Smooth muscle cell (in vitro differentiated cells): ENCODE data around the gene DTNB. TPM values are rescaled to one million over a fixed set of nuclear protein-coding genes. Genes with fewer than 3 reads are reported as not detected.

Source experiments
- DNase-seq: peaks from one replicate; lab custom pipeline; 2025; ENCODE audit not compliant: unreplicated experiment; lab: John Stamatoyannopoulos, UW
- H2AFZ ChIP-seq: fragments of 200-600 bp; sonication (generic); 2 replicates; pipeline ENCODE4 v1.6.0; 2016; ENCODE audit warnings: antibody characterized with exemption, low read depth, mild to moderate bottlenecking
- H3F3A ChIP-seq: fragments of 200-600 bp; sonication (generic); 2 replicates; pipeline ENCODE4 v1.6.0; 2017; ENCODE audit warnings: antibody characterized with exemption, low read depth
- H3K27ac ChIP-seq: fragments of 200-600 bp; sonication (generic); 2 replicates; pipeline ENCODE4 v1.5.1; 2016; ENCODE audit warnings: low read depth, mild to moderate bottlenecking
- H3K27me3 ChIP-seq: fragments of 200-600 bp; sonication (generic); 2 replicates; pipeline ENCODE4 v1.6.1; 2016; ENCODE audit warnings: low read depth, mild to moderate bottlenecking
- H3K36me3 ChIP-seq: fragments of 200-600 bp; sonication (generic); 2 replicates; pipeline ENCODE4 v1.5.1; 2016; ENCODE audit warnings: low read depth
- H3K4me1 ChIP-seq: fragments of 200-600 bp; sonication (generic); 2 replicates; pipeline ENCODE4 v1.5.1; 2016; ENCODE audit warnings: low read depth
- H3K4me2 ChIP-seq: fragments of 200-600 bp; sonication (generic); 2 replicates; pipeline ENCODE4 v1.6.0; 2016; ENCODE audit warnings: mild to moderate bottlenecking
- H3K4me3 ChIP-seq: fragments of 200-600 bp; sonication (generic); 2 replicates; pipeline ENCODE4 v1.5.1; 2016; ENCODE audit warnings: mild to moderate bottlenecking
- H3K79me2 ChIP-seq: fragments of 200-600 bp; sonication (generic); 2 replicates; pipeline ENCODE4 v1.6.0; 2016; ENCODE audit warnings: low read depth, mild to moderate bottlenecking
- H3K9ac ChIP-seq: fragments of 200-600 bp; sonication (generic); 2 replicates; pipeline ENCODE4 v1.6.0; 2016; ENCODE audit warnings: low read depth
- H3K9me3 ChIP-seq: fragments of 200-600 bp; sonication (generic); replicated peaks from 2 replicates; pipeline ENCODE4 v1.5.1; 2016; ENCODE audit warnings: low read depth
- H4K20me1 ChIP-seq: fragments of 200-600 bp; sonication (generic); 2 replicates; pipeline ENCODE4 v1.6.0; 2016; ENCODE audit warnings: low read depth
- CTCF ChIP-seq: fragments of 200-600 bp; sonication (generic); IDR thresholded peaks from 2 replicates; pipeline ENCODE4 v1.5.1; 2017; ENCODE audit warnings: borderline replicate concordance, mild to moderate bottlenecking, antibody characterized with exemption; ENCODE audit not compliant: insufficient read depth, poor library complexity, severe bottlenecking
- WGBS: methylation state at CpG from one replicate; pipeline ENCODE4 v1.1.7; 2016; ENCODE audit warnings: low lambda C conversion rate; 5-methylcytosine and 5-hydroxymethylcytosine counted together
- polyA plus RNA-seq: library from polyadenylated mRNA; unstranded; fragments of >200 nt; fragmentation: Nextera tagmentation; extraction: Ambion mirVana; gene quantifications from 2 replicates; pipeline ENCODE4 v1.2.1, GENCODE V29; 2016
- total RNA-seq: library from RNA; depleted of rRNA; stranded (reverse); fragments of >200 nt; gene quantifications from 2 replicates; pipeline ENCODE4 v1.2.3, GENCODE V29; 2014

Gene DTNB
- total and polyA plus RNA-seq, 2 experiments from 2014 or later: 4.9 to 5.4 TPM

- Histone ChIP-seq H3K4me2 (no peak overlapping the region), H3F3A (no peaks in the 10 kb centered on the region), H3K27ac (no peak overlapping the region), H3K79me2 (no peaks in the 10 kb centered on the region), H3K36me3 (no peaks in the 10 kb centered on the region), H3K4me1 (no peaks in the 10 kb centered on the region), H3K9ac (no peak overlapping the region), H3K9me3 (no peaks in the 10 kb centered on the region), H3K27me3 (no peaks in the 10 kb centered on the region), H4K20me1 (no peaks in the 10 kb centered on the region), H3K4me3 (no peak overlapping the region), H2AFZ (no peak overlapping the region)
- TF ChIP-seq CTCF: no peak
- WGBS: 97% methylated on average over 1 of the region's 1 CpG
- no peak for DNase-seq
These were observed 238.0 kb downstream of the DTNB start for GRCh38 chr2:25435421-25435820.

GRCh38 chr2:25431604-25432003 is 241.8 kb downstream of the DTNB start:
- Histone ChIP-seq H4K20me1 (no peaks in the 10 kb centered on the region), H2AFZ (no peak overlapping the region), H3K9ac (no peak overlapping the region), H3K4me1 (no peaks in the 10 kb centered on the region), H3F3A (no peaks in the 10 kb centered on the region), H3K36me3 (no peaks in the 10 kb centered on the region), H3K27me3 (no peaks in the 10 kb centered on the region), H3K27ac (no peak overlapping the region), H3K9me3 (no peaks in the 10 kb centered on the region), H3K4me3 (no peak overlapping the region), H3K4me2 (no peak overlapping the region), H3K79me2 (no peaks in the 10 kb centered on the region)
- WGBS: 82% methylated on average over 4 of the region's 4 CpGs
- no peak for TF ChIP-seq CTCF
- no peak for DNase-seq

DNA sequence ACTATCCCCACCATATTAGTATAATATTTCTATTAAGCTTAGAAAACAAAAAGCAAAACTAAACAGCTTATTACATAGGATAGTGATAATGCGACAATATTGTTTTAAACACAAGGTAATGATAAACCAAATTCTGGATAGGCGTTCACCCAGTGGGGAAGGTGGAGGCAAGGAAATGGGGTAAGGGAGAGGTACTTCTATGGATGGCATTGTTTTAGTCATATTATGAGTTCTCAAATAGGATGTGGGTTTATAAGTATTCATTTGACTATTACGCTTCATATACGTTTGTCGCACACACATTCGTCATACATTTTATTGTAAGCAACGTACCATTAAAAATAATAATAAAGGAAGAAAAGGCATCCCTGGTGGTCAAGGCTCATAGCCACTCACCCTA is 242.8 kb downstream of the DTNB start:
- DNase-seq: no peak
- 98% methylated on average over 7 of the region's 7 CpGs for WGBS
- H3K4me1 ChIP-seq: no peaks in the 10 kb centered on the region
- H3K4me2 ChIP-seq: no peak overlapping the region
- H3K27ac ChIP-seq: no peak overlapping the region
- no peaks in the 10 kb centered on the region for H3K9me3 ChIP-seq
- no peak overlapping the region for H3K9ac ChIP-seq
- H4K20me1 ChIP-seq: no peaks in the 10 kb centered on the region
- TF ChIP-seq CTCF: no peak
- no peak overlapping the region for H3K4me3 ChIP-seq
- no peaks in the 10 kb centered on the region for H3K36me3 ChIP-seq
- no peaks in the 10 kb centered on the region for H3K79me2 ChIP-seq
- H2AFZ ChIP-seq: no peak overlapping the region
- no peaks in the 10 kb centered on the region for H3F3A ChIP-seq
- H3K27me3 ChIP-seq: no peaks in the 10 kb centered on the region

GRCh38 chr2:25426326-25426725 is 247.1 kb downstream of the DTNB start:
- H3K4me3 ChIP-seq: no peak overlapping the region
- H3F3A ChIP-seq: no peaks in the 10 kb centered on the region
- H4K20me1 ChIP-seq: no peaks in the 10 kb centered on the region
- no peak overlapping the region for H3K9ac ChIP-seq
- no peaks in the 10 kb centered on the region for H3K79me2 ChIP-seq
- 96% methylated on average over 3 of the region's 3 CpGs for WGBS
- TF ChIP-seq CTCF: no peak
- H2AFZ ChIP-seq: no peak overlapping the region
- H3K4me1 ChIP-seq: no peaks in the 10 kb centered on the region
- no peaks in the 10 kb centered on the region for H3K36me3 ChIP-seq
- no peak overlapping the region for H3K27ac ChIP-seq
- H3K4me2 ChIP-seq: no peak overlapping the region
- H3K9me3 ChIP-seq: no peaks in the 10 kb centered on the region
- DNase-seq: no peak
- H3K27me3 ChIP-seq: no peaks in the 10 kb centered on the region
